IMR-90 (cell line): ENCODE data around the gene PSMD12. TPM values are rescaled to one million over a fixed set of nuclear protein-coding genes. Genes with fewer than 3 reads are reported as not detected.

Experiments
- ATAC-seq: fragments of 200-7000 bp; cut with Tn5 transposase; 2 replicates; pipeline ENCODE4 v1.9.1; 2020; ENCODE audit warnings: low read depth, mild to moderate bottlenecking, moderate library complexity
- BruUV-seq: library from RNA; stranded (reverse); fragments of 400-500 nt; replicated peaks from 2 replicates; lab custom pipeline; 2021; lab: Mats Ljungman, UMichigan
- CTCF ChIA-PET: fragments of 300-600 bp; formaldehyde crosslinking; extraction: SDS; loops from one replicate; lab custom pipeline; 2021; ENCODE audit warnings: antibody characterized with exemption; lab: Yijun Ruan, JAX
- POLR2A ChIA-PET: fragments of 300-600 bp; sonication (Branson Sonifier 250); formaldehyde crosslinking; loops from one replicate; lab custom pipeline; 2022; ENCODE audit warnings: antibody characterized with exemption; ENCODE audit not compliant: unreplicated experiment; lab: Charles Lee
- DNase-seq: peaks from one replicate; pipeline ENCODE4 v3.0.0; 2013
- H2AFZ ChIP-seq: replicated peaks from 2 replicates; pipeline ENCODE3; 2013; ENCODE audit warnings: low read length, mild to moderate bottlenecking; ENCODE audit not compliant: poor library complexity
- H2AK5ac ChIP-seq: 2 replicates; pipeline ENCODE4 v1.6.1; 2013; ENCODE audit warnings: low read depth, low read length, inconsistent platforms
- H2AK9ac ChIP-seq: replicated peaks from 2 replicates; pipeline ENCODE3; 2013; ENCODE audit warnings: mild to moderate bottlenecking, low read depth, low read length, moderate library complexity; ENCODE audit not compliant: poor library complexity
- H2BK120ac ChIP-seq: 2 replicates; pipeline ENCODE4 v1.6.1; 2013; ENCODE audit warnings: low read depth, low read length, inconsistent platforms
- H2BK15ac ChIP-seq: 3 replicates; pipeline ENCODE4 v1.6.1; 2013; ENCODE audit warnings: low read depth, low read length, inconsistent platforms
- H2BK20ac ChIP-seq: 2 replicates; pipeline ENCODE4 v1.6.1; 2013; ENCODE audit warnings: low read depth, mild to moderate bottlenecking, inconsistent platforms, low read length, moderate library complexity
- H2BK5ac ChIP-seq: 2 replicates; pipeline ENCODE4 v1.6.1; 2013; ENCODE audit warnings: mild to moderate bottlenecking, low read depth, low read length, inconsistent platforms; ENCODE audit not compliant: poor library complexity, severe bottlenecking
- H3K14ac ChIP-seq: replicated peaks from 2 replicates; pipeline ENCODE4 v1.6.1; 2013; ENCODE audit warnings: low read depth, low read length, inconsistent platforms
- H3K18ac ChIP-seq: 2 replicates; pipeline ENCODE4 v1.6.1; 2013; ENCODE audit warnings: low read depth, low read length, control low read depth
- H3K23ac ChIP-seq: 2 replicates; pipeline ENCODE4 v1.6.1; 2013; ENCODE audit warnings: low read depth, low read length, inconsistent platforms
- H3K27ac ChIP-seq: 2 replicates; pipeline ENCODE4 v1.5.1; 2013; ENCODE audit warnings: mild to moderate bottlenecking, control low read depth, low read length; ENCODE audit not compliant: insufficient read depth
- H3K27me3 ChIP-seq: 2 replicates; pipeline ENCODE4 v1.6.1; 2013; ENCODE audit warnings: low read length; ENCODE audit not compliant: control insufficient read depth, insufficient read depth
- H3K36me3 ChIP-seq: 2 replicates; pipeline ENCODE4 v1.6.1; 2013; ENCODE audit warnings: low read length, mixed read lengths; ENCODE audit not compliant: control insufficient read depth, insufficient read depth
- H3K4ac ChIP-seq: 2 replicates; pipeline ENCODE4 v1.6.1; 2013; ENCODE audit warnings: low read depth, low read length, inconsistent platforms
- H3K4me1 ChIP-seq: 2 replicates; pipeline ENCODE4 v1.6.1; 2013; ENCODE audit warnings: low read length, mixed read lengths; ENCODE audit not compliant: control insufficient read depth, insufficient read depth
- H3K4me2 ChIP-seq: 2 replicates; pipeline ENCODE4 v1.6.1; 2013; ENCODE audit warnings: low read depth, mild to moderate bottlenecking, control low read depth, low read length, moderate library complexity
- H3K4me3 ChIP-seq: 2 replicates; pipeline ENCODE4 v1.5.1; 2013; ENCODE audit warnings: low read depth, mild to moderate bottlenecking, control low read depth, low read length, moderate library complexity; ENCODE audit not compliant: insufficient read depth
- H3K56ac ChIP-seq: 2 replicates; pipeline ENCODE4 v1.6.1; 2013; ENCODE audit warnings: low read length, inconsistent platforms; ENCODE audit not compliant: insufficient read depth; ENCODE audit errors: extremely low read depth
- H3K79me1 ChIP-seq, 2 experiments: 2 replicates each; pipeline ENCODE4 v1.6.1; 2013; ENCODE audit warnings: low read length in 2 of 2, inconsistent platforms in 1 of 2, low read depth in 1 of 2
- H3K9ac ChIP-seq: 2 replicates; pipeline ENCODE4 v1.6.1; 2013; ENCODE audit warnings: low read depth, low read length, control low read depth
- H3K9me1 ChIP-seq: 2 replicates; pipeline ENCODE4 v1.6.1; 2013; ENCODE audit warnings: low read length, inconsistent platforms; ENCODE audit not compliant: insufficient read depth
- H3K9me3 ChIP-seq: 2 replicates; pipeline ENCODE4 v1.6.1; 2013; ENCODE audit warnings: low read length; ENCODE audit not compliant: control insufficient read depth, insufficient read depth
- H4K20me1 ChIP-seq: 2 replicates; pipeline ENCODE4 v1.6.1; 2013; ENCODE audit warnings: low read length, inconsistent platforms; ENCODE audit not compliant: insufficient read depth
- H4K5ac ChIP-seq: 2 replicates; pipeline ENCODE4 v1.6.1; 2013; ENCODE audit warnings: mild to moderate bottlenecking, low read depth, low read length, control low read depth
- H4K8ac ChIP-seq, 2 experiments: 2 replicates each; pipeline ENCODE4 v1.6.1; 2013; ENCODE audit warnings: low read depth in 2 of 2, low read length in 2 of 2, control low read depth in 1 of 2, inconsistent platforms in 1 of 2
- H4K91ac ChIP-seq: 2 replicates; pipeline ENCODE4 v1.6.1; 2013; ENCODE audit warnings: low read depth, low read length, inconsistent platforms; ENCODE audit not compliant: insufficient read depth
- BHLHE40 ChIP-seq: fragments of 150-350 bp; IDR thresholded peaks from 2 replicates; pipeline ENCODE4 v1.6.1; 2016; ENCODE audit warnings: mild to moderate bottlenecking, low read depth, low read length
- CHD1 ChIP-seq: IDR thresholded peaks from 2 replicates; pipeline ENCODE4 v1.6.1; 2012; ENCODE audit warnings: low read depth, low read length, improper control_type of control experiment
- FOS ChIP-seq: fragments of 150-350 bp; IDR thresholded peaks from 2 replicates; pipeline ENCODE4 v1.6.1; 2016; ENCODE audit warnings: low read depth, low read length
- MAFK ChIP-seq: IDR thresholded peaks from 2 replicates; pipeline ENCODE4 v1.6.1; 2012; ENCODE audit warnings: low read depth, low read length, improper control_type of control experiment
- MXI1 ChIP-seq: IDR thresholded peaks from 2 replicates; pipeline ENCODE4 v1.6.1; 2012; ENCODE audit warnings: low read depth, mild to moderate bottlenecking, low read length, moderate library complexity, borderline replicate concordance
- NFE2L2 ChIP-seq: fragments of 150-350 bp; IDR thresholded peaks from 2 replicates; pipeline ENCODE4 v1.6.1; 2016; ENCODE audit warnings: low read depth, mild to moderate bottlenecking, low read length
- POLR2A ChIP-seq: IDR thresholded peaks from 2 replicates; pipeline ENCODE4 v1.6.1; 2012; ENCODE audit warnings: mild to moderate bottlenecking, low read depth, low read length
- RAD21 ChIP-seq: IDR thresholded peaks from 2 replicates; pipeline ENCODE4 v1.6.1; 2012; ENCODE audit warnings: low read length, improper control_type of control experiment
- RFX5 ChIP-seq: IDR thresholded peaks from 2 replicates; pipeline ENCODE4 v1.8.0; 2012; ENCODE audit warnings: low read depth, mild to moderate bottlenecking, low read length, moderate library complexity
- SMC3 ChIP-seq: fragments of 150-350 bp; IDR thresholded peaks from 2 replicates; pipeline ENCODE4 v1.6.1; 2016; ENCODE audit warnings: low read depth, mild to moderate bottlenecking, antibody characterized with exemption, low read length, moderate library complexity
- WGBS, 2 experiments: methylation state at CpG; one replicate each; pipeline versions ENCODE4 v1.1.5 to v1.1.7; 2013; ENCODE audit warnings: missing lambda C conversion rate in 2 of 2; ENCODE audit not compliant: insufficient read length in 1 of 2; ENCODE audit errors: extremely low coverage in 2 of 2; 5-methylcytosine and 5-hydroxymethylcytosine counted together
- dilution Hi-C: fragments of 300-500 bp; cut with HindIII; formaldehyde crosslinking; loops from one replicate; pipeline ENCODE4 v1.14.3; 2018; ENCODE audit warnings: low sequenced_read_pairs; ENCODE audit not compliant: unreplicated experiment
- in situ Hi-C: fragments of 300-500 bp; cut with MboI; formaldehyde crosslinking; loops from 3 replicates; pipeline ENCODE4 v1.14.3; 2019; ENCODE audit warnings: low sequenced_read_pairs, inconsistent platforms, mixed read lengths
- intact Hi-C: fragments of 100-400 bp; cut with micrococcal nuclease; formaldehyde crosslinking; loops from 2 replicates; pipeline ENCODE4 v1.10.0; 2022
- polyA plus RNA-seq, 3 experiments: library from polyadenylated mRNA; depleted of rRNA; stranded (reverse); fragments of >200 nt; gene quantifications; 2 replicates each; pipeline ENCODE4 v1.2.3, GENCODE V29; 2012; ENCODE audit warnings: low replicate concordance in 1 of 3
- total RNA-seq: library from RNA; depleted of rRNA; stranded (reverse); fragments of >200 nt; gene quantifications from 2 replicates; pipeline ENCODE4 v1.2.3, GENCODE V29; 2012
- TF ChIP-seq, protein P1 (sequence below): conservative IDR thresholded peaks from 2 replicates; pipeline ENCODE4 v1.5.1; 2012; ENCODE audit warnings: mild to moderate bottlenecking, low read depth, low read length, improper control_type of control experiment
- TF ChIP-seq, protein P2 (sequence below): fragments of 150-350 bp; IDR thresholded peaks from 2 replicates; pipeline ENCODE4 v1.6.1; 2017; ENCODE audit warnings: mild to moderate bottlenecking, antibody characterized with exemption, low read length, low read depth
- TF ChIP-seq, protein P3 (sequence below): fragments of 150-350 bp; IDR thresholded peaks from 2 replicates; pipeline ENCODE4 v1.6.1; 2016; ENCODE audit warnings: low read depth, mild to moderate bottlenecking, low read length, moderate library complexity, borderline replicate concordance

Gene PSMD12
- total and polyA plus RNA-seq, 2 of the 4 experiments (the other 2 are of a cell fraction) = 17.9 to 39.7 TPM

DNA sequence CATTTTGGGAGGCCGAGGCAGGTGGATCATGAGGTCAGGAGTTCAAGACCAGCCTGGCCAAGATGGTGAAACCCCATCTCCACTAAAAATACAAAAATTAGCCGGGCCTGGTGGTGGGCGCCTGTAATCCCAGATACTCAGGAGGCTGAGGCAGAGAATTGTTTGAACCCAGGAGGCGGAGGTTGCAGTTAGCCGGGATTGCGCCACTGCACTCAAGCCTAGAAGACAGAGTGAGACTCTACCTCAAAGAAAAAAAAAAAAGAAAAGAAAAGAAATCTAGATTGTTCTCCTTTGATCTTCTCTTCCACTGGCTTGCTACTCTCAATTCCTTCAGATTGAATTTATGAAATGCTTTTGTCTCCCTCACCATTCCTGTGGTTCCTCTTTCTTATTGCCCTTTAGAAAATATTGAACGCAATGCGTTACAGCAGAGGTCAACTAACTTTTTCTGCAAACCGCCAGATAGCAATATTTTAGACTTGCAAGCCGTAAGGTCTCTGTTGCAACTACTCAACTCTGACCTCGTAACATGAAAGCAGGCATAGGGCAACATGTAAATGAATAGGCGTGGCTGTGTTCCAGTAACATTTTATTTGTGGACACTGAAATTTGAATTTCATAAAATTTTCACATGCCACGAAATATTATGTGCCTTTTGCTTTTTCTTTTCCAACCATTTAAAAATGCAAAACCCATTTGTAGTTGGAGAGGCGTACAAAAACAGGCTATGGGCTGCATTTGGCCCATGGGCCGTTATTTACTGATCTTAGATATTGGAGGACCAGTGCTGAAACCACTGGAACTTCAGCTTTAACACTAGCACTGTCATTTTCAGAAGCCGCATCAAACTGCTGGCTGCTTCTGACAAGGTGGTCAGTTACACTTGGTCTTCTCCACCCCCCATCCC lies 35.5 kb upstream of the PSMD12 start (continued):
- TF ChIP-seq, protein P1, sequence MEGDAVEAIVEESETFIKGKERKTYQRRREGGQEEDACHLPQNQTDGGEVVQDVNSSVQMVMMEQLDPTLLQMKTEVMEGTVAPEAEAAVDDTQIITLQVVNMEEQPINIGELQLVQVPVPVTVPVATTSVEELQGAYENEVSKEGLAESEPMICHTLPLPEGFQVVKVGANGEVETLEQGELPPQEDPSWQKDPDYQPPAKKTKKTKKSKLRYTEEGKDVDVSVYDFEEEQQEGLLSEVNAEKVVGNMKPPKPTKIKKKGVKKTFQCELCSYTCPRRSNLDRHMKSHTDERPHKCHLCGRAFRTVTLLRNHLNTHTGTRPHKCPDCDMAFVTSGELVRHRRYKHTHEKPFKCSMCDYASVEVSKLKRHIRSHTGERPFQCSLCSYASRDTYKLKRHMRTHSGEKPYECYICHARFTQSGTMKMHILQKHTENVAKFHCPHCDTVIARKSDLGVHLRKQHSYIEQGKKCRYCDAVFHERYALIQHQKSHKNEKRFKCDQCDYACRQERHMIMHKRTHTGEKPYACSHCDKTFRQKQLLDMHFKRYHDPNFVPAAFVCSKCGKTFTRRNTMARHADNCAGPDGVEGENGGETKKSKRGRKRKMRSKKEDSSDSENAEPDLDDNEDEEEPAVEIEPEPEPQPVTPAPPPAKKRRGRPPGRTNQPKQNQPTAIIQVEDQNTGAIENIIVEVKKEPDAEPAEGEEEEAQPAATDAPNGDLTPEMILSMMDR = no peak

DNA sequence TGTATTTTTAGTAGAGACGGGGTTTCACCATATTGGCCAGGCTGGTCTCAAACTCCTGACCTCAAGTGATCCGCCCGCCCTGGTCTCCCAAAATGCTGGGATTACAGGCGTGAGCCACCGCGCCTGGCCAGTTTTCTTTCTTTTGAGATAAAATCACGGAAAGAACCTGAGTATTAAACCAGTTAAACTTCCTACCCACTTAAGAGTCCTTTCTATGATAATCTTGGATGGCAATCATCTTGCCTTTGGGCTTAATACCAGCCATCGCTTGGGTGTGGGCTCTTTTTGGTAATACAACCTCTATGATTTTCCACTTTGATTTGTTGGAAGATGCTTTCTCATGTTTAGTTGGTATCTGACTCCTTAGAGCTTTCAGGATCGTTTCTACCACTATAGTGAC lies 34.7 kb upstream of the PSMD12 start:
- BruUV-seq = no TSS peak
- Histone ChIP-seq H2BK15ac (no peak overlapping the region), H2AK9ac (no peak overlapping the region), H3K9ac (no peak overlapping the region), H3K18ac (no peak overlapping the region), H3K9me1 (0 out of 2 replicates have a peak, but pooled peaks cover 3% of the 10 kb centered on the region), H4K91ac (no peak overlapping the region), H3K36me3 (no peaks in the 10 kb centered on the region), H3K27ac (no peak overlapping the region), H3K9me3 (no peaks in the 10 kb centered on the region), H3K4ac (no peak overlapping the region), H3K27me3 (no peaks in the 10 kb centered on the region), H4K20me1 (no peaks in the 10 kb centered on the region), H3K4me2 (no peak overlapping the region), H2AFZ (no peak overlapping the region), H3K14ac (no peak overlapping the region), H3K79me1 (peaks cover 24 to 30% of the 10 kb centered on the region in 2 experiments), H3K4me1 (peaks cover 3% of the 10 kb centered on the region; the same call in 1 of the 2 replicates), H3K56ac (no peak overlapping the region), H3K23ac (no peak overlapping the region), H2BK5ac (no peak overlapping the region), H4K5ac (no peak overlapping the region), H4K8ac (no peak overlapping the region), H2BK20ac (no peak overlapping the region), H3K4me3 (no peak overlapping the region), H2BK120ac (no peak overlapping the region), H2AK5ac (no peak overlapping the region)
- intact Hi-C loops (no loop called here), in situ Hi-C loops (no loop called here), dilution Hi-C loops (no loop called here)
- ChIA-PET POLR2A (no interaction called here), CTCF (no interaction called here)
- no CpG with 5 or more reads among the region's 9 CpGs for WGBS, 2 experiments
- no peak for DNase-seq
- ATAC-seq = no peak
- TF ChIP-seq, protein P2, sequence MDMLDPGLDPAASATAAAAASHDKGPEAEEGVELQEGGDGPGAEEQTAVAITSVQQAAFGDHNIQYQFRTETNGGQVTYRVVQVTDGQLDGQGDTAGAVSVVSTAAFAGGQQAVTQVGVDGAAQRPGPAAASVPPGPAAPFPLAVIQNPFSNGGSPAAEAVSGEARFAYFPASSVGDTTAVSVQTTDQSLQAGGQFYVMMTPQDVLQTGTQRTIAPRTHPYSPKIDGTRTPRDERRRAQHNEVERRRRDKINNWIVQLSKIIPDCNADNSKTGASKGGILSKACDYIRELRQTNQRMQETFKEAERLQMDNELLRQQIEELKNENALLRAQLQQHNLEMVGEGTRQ = no peak
- TF ChIP-seq SMC3 (no peak), MAFK (no peak), RAD21 (no peak), POLR2A (no peak), RFX5 (no peak), MXI1 (no peak), FOS (no peak), BHLHE40 (no peak), CHD1 (no peak), NFE2L2 (no peak)
- TF ChIP-seq, protein P3, sequence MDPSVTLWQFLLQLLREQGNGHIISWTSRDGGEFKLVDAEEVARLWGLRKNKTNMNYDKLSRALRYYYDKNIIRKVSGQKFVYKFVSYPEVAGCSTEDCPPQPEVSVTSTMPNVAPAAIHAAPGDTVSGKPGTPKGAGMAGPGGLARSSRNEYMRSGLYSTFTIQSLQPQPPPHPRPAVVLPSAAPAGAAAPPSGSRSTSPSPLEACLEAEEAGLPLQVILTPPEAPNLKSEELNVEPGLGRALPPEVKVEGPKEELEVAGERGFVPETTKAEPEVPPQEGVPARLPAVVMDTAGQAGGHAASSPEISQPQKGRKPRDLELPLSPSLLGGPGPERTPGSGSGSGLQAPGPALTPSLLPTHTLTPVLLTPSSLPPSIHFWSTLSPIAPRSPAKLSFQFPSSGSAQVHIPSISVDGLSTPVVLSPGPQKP = no peak
